ENCODE results near the gene MSH4.
"Not testable (repeated sequence)": the region's sequence is repeated elsewhere in the genome, so short reads cannot be mapped to it uniquely, and the experiment has no call there.

MSH4 gene

GRCh38 chr1:75922698-75923097 is 126.0 kb downstream of the MSH4 start:
- TF ChIP-seq, protein P1, sequence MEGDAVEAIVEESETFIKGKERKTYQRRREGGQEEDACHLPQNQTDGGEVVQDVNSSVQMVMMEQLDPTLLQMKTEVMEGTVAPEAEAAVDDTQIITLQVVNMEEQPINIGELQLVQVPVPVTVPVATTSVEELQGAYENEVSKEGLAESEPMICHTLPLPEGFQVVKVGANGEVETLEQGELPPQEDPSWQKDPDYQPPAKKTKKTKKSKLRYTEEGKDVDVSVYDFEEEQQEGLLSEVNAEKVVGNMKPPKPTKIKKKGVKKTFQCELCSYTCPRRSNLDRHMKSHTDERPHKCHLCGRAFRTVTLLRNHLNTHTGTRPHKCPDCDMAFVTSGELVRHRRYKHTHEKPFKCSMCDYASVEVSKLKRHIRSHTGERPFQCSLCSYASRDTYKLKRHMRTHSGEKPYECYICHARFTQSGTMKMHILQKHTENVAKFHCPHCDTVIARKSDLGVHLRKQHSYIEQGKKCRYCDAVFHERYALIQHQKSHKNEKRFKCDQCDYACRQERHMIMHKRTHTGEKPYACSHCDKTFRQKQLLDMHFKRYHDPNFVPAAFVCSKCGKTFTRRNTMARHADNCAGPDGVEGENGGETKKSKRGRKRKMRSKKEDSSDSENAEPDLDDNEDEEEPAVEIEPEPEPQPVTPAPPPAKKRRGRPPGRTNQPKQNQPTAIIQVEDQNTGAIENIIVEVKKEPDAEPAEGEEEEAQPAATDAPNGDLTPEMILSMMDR (IDR thresholded peaks at IDR 0.05; ENCODE audit: low read depth, low read length), result no peak
- DNase-seq (ENCODE audit: extremely low read depth, low read depth), result no peak

DNA sequence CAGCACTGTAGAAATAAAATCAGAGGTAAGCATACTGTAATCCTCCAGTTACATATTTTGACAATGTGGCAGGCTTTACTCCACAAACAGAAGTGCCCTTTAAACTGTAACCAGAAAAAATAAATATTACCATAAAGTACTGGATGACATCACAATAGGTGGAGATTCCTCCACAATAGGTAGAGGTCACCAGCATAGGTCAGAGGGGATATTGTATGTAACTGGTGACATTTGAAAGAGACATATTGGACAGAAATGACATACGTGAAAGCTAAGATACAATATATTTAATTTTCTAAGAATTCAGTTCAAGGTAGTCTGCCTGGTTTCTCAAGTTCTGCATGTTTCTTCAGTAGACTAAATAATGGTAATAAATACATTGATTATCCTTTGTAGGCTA is 135.6 kb downstream of the MSH4 start, which contains the start of gene ASB17:
Gene ASB17, minus strand, starts transcription at position 101 of the 400 bp plus-strand sequence. CDS start 113 bp downstream, outside the sequence.
- no peak for DNase-seq (ENCODE audit: extremely low read depth, low read depth)
- TF ChIP-seq, protein P1 (IDR thresholded peaks at IDR 0.05; ENCODE audit: low read depth, low read length), result no peak

DNA sequence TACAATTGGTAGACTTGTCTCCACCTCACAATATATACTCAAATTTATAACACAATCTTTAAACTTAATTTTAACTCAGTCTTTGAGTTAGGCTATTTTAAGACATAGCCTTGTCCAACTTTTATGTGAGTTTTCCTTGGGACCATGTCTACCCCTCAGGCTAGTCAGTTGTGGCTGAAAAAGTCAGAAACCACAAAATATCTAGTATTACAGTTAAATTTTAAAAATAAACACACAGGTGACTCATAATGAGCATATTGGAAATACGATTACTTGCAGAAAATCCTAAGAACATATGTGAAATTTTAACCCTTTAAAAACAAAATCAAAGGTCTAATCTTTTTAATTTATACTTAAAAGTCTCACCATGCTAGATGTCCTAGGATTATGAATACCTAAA is 140.4 kb downstream of the MSH4 start:
- TF ChIP-seq, protein P1 (IDR thresholded peaks at IDR 0.05; ENCODE audit: low read depth, low read length), result no peak
- no peak for DNase-seq (ENCODE audit: extremely low read depth, low read depth)

DNA sequence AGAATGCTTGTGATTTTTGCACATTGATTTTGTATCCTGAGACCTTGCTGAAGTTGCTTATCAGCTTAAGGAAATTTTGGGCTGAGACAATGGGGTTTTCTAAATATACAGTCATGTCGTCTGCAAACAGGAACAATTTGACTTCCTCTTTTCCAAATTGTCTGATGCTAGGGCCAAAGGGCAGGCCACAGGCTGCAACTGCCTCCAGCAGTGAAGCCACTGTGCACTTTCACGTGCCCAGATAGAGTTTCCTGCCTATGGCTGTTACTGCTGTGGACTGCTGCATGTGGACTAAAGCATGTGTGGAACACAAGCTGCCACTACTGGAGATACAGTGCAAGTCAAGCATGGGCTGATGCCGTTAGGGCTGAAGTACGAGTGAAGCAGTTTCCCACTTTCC is 146.4 kb downstream of the MSH4 start:
- DNase-seq (ENCODE audit: extremely low read depth, low read depth), result not testable (repeated sequence)

GRCh38 chr1:75950176-75950575 is 153.5 kb downstream of the MSH4 start:
- no peak for DNase-seq (ENCODE audit: extremely low read depth, low read depth)
- TF ChIP-seq, protein P1 (IDR thresholded peaks at IDR 0.05; ENCODE audit: low read depth, low read length), result no peak

GRCh38 chr1:75952016-75952415 is 155.3 kb downstream of the MSH4 start:
- TF ChIP-seq, protein P1 (IDR thresholded peaks at IDR 0.05; ENCODE audit: low read depth, low read length), result no peak
- no peak for DNase-seq (ENCODE audit: extremely low read depth, low read depth)

- TF ChIP-seq, protein P1 (IDR thresholded peaks at IDR 0.05; ENCODE audit: low read depth, low read length), result no peak
- DNase-seq (ENCODE audit: extremely low read depth, low read depth), result no peak
These were observed 156.8 kb downstream of the MSH4 start for GRCh38 chr1:75953461-75953860.

- TF ChIP-seq, protein P1 (IDR thresholded peaks at IDR 0.05; ENCODE audit: low read depth, low read length), result no peak
- DNase-seq (ENCODE audit: extremely low read depth, low read depth), result no peak
These were observed 157.9 kb downstream of the MSH4 start for GRCh38 chr1:75954586-75954985.

All from AG09319 (cell line).